Panc1 (cell line): Measurements from ENCODE around the gene P2RY8.

Experiments used
- CTCF ChIP-seq: fragments of 450-650 bp; IDR thresholded peaks from 2 replicates; pipeline ENCODE4 v1.5.1; 2017; ENCODE audit warnings: mild to moderate bottlenecking
- POLR2AphosphoS5 ChIP-seq: IDR thresholded peaks from 2 replicates; pipeline ENCODE4 v1.6.1; 2012; ENCODE audit warnings: mild to moderate bottlenecking, low read depth, low read length, moderate library complexity
- TCF7L2 ChIP-seq: IDR thresholded peaks from 2 replicates; pipeline ENCODE4 v1.6.1; 2011; ENCODE audit warnings: mild to moderate bottlenecking, low read depth, low read length, inconsistent platforms
- TF ChIP-seq, protein P1 (sequence below), 2 experiments: IDR thresholded peaks; 2 replicates each; pipeline ENCODE4 v1.6.1; 2011 to 2012; ENCODE audit warnings: low read depth in 2 of 2, control low read depth in 1 of 2, low read length in 1 of 2, mild to moderate bottlenecking in 1 of 2, moderate library complexity in 1 of 2; ENCODE audit not compliant: insufficient read depth in 1 of 2

DNA sequence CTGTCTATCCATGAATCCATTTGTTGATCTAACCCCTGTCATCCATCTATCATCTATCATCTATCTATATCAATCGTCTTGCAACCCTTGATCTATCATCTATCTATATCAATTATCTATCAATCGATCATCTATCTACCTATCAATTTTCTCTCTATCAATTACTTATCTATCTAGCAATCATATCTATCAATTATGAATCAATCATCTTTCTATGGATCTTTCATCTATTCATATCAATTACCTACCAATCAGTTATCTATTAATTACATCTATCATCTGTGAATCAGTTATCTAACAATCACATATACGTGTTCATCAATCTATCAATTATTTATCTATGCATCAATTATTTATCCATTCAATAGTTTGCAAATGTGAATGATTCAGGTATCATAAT lies 59.8 kb downstream of the P2RY8 start:
- TF ChIP-seq TCF7L2 (no peak), CTCF (no peak), POLR2AphosphoS5 (no peak)
- TF ChIP-seq, protein P1, sequence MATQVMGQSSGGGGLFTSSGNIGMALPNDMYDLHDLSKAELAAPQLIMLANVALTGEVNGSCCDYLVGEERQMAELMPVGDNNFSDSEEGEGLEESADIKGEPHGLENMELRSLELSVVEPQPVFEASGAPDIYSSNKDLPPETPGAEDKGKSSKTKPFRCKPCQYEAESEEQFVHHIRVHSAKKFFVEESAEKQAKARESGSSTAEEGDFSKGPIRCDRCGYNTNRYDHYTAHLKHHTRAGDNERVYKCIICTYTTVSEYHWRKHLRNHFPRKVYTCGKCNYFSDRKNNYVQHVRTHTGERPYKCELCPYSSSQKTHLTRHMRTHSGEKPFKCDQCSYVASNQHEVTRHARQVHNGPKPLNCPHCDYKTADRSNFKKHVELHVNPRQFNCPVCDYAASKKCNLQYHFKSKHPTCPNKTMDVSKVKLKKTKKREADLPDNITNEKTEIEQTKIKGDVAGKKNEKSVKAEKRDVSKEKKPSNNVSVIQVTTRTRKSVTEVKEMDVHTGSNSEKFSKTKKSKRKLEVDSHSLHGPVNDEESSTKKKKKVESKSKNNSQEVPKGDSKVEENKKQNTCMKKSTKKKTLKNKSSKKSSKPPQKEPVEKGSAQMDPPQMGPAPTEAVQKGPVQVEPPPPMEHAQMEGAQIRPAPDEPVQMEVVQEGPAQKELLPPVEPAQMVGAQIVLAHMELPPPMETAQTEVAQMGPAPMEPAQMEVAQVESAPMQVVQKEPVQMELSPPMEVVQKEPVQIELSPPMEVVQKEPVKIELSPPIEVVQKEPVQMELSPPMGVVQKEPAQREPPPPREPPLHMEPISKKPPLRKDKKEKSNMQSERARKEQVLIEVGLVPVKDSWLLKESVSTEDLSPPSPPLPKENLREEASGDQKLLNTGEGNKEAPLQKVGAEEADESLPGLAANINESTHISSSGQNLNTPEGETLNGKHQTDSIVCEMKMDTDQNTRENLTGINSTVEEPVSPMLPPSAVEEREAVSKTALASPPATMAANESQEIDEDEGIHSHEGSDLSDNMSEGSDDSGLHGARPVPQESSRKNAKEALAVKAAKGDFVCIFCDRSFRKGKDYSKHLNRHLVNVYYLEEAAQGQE (IDR thresholded peaks at IDR 0.05; ENCODE audit: insufficient read depth in 1 of 2, low read depth in 2 of 2, low read length in 1 of 2), result no peak
